HL-60 (cell line): ENCODE results near the gene CAMTA1.

Experiments used
- GABPA ChIP-seq: IDR thresholded peaks from 2 replicates; pipeline ENCODE4 v1.6.1; 2012; ENCODE audit warnings: low read depth
- POLR2AphosphoS5 ChIP-seq: IDR thresholded peaks from 2 replicates; pipeline ENCODE4 v1.6.1; 2012; ENCODE audit warnings: low read depth
- TF ChIP-seq, protein P1 (sequence below): IDR thresholded peaks from one replicate; pipeline ENCODE4 v1.5.1; 2011; ENCODE audit warnings: low read length, control low read depth, inconsistent platforms; ENCODE audit not compliant: insufficient read depth
- TF ChIP-seq, protein P2 (sequence below): IDR thresholded peaks from 2 replicates; pipeline ENCODE4 v1.6.1; 2012; ENCODE audit warnings: low read depth; ENCODE audit not compliant: insufficient replicate concordance

DNA sequence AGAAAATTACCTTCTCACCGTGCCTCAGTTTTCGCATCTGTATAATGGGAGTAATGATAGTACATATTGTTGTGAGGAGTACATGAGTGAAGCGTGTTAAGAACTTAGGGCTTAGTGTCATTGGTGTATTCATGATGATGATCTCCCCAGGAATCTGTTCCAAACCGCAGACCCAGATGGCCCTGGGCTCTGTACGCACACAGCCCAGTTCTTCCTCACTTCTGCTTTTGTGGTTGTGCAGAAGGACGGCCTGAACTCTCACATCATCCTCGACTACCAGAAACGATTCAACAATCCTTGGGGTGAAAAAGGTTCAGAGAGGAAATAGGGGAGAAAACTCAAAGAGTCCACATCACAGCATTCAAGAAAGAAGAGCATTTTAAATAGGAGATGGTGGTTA is 323.0 kb downstream of the CAMTA1 start:
- TF ChIP-seq, protein P1, sequence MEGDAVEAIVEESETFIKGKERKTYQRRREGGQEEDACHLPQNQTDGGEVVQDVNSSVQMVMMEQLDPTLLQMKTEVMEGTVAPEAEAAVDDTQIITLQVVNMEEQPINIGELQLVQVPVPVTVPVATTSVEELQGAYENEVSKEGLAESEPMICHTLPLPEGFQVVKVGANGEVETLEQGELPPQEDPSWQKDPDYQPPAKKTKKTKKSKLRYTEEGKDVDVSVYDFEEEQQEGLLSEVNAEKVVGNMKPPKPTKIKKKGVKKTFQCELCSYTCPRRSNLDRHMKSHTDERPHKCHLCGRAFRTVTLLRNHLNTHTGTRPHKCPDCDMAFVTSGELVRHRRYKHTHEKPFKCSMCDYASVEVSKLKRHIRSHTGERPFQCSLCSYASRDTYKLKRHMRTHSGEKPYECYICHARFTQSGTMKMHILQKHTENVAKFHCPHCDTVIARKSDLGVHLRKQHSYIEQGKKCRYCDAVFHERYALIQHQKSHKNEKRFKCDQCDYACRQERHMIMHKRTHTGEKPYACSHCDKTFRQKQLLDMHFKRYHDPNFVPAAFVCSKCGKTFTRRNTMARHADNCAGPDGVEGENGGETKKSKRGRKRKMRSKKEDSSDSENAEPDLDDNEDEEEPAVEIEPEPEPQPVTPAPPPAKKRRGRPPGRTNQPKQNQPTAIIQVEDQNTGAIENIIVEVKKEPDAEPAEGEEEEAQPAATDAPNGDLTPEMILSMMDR, result no peak
- TF ChIP-seq POLR2AphosphoS5 (no peak), GABPA (no peak)
- TF ChIP-seq, protein P2, sequence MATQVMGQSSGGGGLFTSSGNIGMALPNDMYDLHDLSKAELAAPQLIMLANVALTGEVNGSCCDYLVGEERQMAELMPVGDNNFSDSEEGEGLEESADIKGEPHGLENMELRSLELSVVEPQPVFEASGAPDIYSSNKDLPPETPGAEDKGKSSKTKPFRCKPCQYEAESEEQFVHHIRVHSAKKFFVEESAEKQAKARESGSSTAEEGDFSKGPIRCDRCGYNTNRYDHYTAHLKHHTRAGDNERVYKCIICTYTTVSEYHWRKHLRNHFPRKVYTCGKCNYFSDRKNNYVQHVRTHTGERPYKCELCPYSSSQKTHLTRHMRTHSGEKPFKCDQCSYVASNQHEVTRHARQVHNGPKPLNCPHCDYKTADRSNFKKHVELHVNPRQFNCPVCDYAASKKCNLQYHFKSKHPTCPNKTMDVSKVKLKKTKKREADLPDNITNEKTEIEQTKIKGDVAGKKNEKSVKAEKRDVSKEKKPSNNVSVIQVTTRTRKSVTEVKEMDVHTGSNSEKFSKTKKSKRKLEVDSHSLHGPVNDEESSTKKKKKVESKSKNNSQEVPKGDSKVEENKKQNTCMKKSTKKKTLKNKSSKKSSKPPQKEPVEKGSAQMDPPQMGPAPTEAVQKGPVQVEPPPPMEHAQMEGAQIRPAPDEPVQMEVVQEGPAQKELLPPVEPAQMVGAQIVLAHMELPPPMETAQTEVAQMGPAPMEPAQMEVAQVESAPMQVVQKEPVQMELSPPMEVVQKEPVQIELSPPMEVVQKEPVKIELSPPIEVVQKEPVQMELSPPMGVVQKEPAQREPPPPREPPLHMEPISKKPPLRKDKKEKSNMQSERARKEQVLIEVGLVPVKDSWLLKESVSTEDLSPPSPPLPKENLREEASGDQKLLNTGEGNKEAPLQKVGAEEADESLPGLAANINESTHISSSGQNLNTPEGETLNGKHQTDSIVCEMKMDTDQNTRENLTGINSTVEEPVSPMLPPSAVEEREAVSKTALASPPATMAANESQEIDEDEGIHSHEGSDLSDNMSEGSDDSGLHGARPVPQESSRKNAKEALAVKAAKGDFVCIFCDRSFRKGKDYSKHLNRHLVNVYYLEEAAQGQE, result no peak
